Measurements from ENCODE around the gene SPEM3.
"Not testable (repeated sequence)": the region's sequence is repeated elsewhere in the genome, so short reads cannot be mapped to it uniquely, and the experiment has no call there.

Gene SPEM3

DNA sequence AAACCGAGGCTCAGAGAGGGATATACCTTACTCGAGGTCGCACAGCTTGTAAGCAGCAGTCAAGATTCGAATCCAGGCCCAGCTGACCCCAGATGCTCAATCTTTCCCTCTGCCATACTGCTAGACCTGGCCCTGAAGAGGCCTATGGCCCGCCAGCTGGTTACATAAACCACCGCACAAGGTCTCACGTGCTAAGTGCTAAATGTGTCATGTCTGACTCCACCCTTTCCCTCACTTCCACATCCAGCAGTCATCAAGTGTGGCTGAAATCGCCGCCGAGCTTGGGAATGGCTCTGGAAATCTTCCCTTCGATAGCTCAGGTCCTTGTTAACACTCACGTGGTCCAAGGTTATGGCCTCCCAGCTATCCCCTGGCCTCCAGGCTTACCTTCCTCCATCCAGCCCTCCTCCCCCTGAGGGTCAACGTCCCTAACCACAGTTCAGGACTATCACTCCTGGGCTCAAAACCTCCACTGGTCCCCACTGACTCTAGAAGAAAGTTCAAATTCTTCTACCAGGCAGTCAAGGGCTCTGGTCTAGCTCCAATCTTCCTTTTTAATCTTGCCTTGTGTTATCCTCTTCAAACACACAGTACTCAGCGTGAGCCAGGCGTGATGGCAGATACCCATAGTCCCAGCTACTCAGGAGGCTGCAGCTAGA, 47.2 kb downstream of the SPEM3 start:
- DNase-seq, result no peak

DNA sequence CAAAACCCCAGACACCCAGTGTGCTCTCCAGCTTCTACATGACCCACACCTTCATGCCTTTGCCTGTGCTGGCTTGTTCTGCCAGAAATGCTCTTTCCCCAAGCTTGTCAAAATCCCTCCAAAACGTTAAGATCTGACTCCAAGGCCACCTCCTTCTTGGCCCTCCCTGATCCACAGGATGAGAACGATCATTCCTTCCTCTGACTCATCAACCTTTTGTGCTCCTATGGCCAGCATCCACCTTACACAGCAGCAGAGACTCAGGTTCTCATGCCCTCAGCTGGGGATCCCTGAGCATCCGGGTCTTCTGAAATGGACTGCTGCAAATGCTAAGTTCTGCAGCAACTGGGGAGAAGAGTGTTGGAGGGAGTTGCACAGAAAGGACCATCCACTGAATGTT, 47.8 kb downstream of the SPEM3 start:
- DNase-seq, result no peak

GRCh38 chr17:7476951-7477350, 48.3 kb downstream of the SPEM3 start:
- DNase-seq, result no peak

DNA sequence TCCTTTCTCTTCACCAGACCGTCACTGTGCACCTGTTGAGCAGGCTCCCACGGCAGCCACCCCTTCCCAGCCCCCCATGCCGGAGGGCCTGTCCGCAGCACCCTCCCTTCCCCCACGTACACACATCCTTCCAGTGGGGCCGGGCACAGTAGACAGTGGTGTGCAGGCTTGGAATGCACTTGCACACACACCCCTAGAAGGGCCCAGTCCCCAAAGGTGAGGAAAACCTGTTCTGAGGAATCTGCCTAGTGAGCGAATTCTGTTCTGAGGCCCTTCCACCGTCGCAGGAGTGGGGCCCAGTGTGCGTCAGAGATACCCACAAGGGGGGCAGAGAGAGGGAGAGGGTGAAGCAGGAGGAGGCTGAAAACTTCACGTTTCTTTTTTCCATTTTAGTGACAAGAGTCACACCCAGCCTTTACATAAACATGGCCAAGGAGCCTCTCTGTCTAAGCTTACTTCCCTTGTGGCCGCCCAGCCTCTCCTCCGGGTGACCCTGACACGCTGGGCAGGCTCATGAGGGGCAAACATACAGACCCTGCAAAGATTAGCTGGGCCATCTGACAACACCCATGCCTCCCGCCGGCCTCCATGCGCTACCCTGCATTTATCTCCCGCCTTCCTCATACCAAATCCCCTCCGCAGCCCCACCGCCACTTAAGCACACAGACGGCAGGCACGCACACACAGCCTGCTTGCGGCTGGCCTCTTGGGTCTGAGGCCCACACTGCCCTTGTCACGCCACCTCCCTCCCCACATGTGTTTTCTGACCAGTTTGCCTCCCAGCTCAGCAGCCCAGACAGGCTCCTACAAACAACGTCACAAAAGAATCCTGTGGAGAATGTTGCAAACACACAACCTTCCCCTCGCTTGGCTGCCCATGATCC, 49.0 kb downstream of the SPEM3 start:
- peak in 1 of 4 experiments; percentile 18 for DNase-seq

- peak in 3 of 4 experiments; percentile 29 to 50 (median 50) for DNase-seq
Measured at GRCh38 chr17:7478276-7479212, 49.9 kb downstream of the SPEM3 start.

GRCh38 chr17:7479213-7480088, 50.8 kb downstream of the SPEM3 start, which contains the start of gene ZBTB4:
ZBTB4 (minus strand) TSS chr17:7479631; CDS start chr17:7466801, 12,830 bp downstream.
- peak; percentile 16 to 66 (median 52) for DNase-seq

DNA sequence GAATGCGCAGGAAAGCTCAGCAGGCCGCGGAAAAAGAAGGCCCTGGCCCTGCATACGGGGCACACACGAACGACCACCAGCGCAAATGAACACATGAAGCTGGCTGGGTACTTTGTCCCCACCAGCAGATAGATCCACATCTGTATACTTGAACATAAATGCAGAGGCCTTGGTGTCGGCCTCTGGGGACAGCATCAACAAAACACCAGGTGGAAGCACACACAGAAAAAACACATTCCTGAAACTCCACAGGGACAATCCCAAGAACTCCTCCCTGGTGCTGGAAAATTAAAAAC, 51.4 kb downstream of the SPEM3 start:
- DNase-seq, result no peak

DNA sequence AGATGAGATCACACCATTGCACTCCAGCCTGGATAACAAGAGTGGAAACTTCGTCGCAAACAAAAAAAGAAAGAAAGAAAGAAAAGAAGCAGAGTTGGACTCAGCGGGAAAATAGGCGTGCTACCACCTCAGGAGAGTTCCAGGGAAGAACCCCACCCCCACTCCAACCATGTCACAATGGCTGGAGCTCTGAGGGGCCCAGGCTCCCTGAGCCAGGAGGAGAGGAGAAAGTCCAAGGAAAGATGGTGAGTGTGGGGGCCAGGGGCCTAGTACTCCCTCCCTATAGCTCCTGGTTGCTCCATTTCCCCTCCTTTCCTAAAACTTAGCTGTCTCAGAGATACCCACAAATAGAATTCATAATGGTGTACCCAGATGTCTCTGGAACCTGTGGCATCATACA, 52.6 kb downstream of the SPEM3 start, which contains the start of gene SLC35G6:
Gene SLC35G6, plus strand, starts transcription at position 172 of the 400 bp plus-strand sequence. Its CDS starts 71 bp downstream, at position 243.
- DNase-seq, result not testable (repeated sequence)

GRCh38 chr17:7481842-7482741, 53.4 kb downstream of the SPEM3 start:
- not testable (repeated sequence) for DNase-seq
